Measurements from ENCODE around the gene OR2F1. TPM values are rescaled to one million over a fixed set of nuclear protein-coding genes. Genes with fewer than 3 reads are reported as not detected.

Gene OR2F1
- total and polyA plus RNA-seq, 10 of the 15 experiments (the other 5 are each of a cell fraction or from before 2014, with no cell fraction given): not detected

DNA sequence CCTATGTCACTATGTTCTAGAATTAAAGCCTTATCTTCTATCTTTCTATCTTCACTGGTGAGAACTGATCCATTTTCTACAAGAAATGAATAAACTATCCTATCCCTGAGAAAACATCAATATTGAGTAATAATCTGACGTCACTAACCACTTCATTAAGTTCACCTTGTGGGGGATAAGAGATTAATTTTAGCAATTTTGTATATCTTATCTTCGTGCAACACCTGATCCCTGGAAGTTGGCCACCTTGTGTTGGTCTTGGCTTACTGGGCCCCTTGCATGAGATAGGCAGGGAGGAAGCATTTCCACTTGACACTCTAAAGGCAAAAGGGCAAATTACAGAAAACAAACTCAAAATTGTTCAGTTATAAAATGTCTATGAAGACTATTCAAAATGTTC, 25.4 kb downstream of the OR2F1 start:
- ChIA-PET RAD21 (ENCODE audit: unreplicated experiment) (no interaction called here), CTCF (interaction anchor here (0.6 kb wide), 1 partner anchor 59 kb away, joined by 3 read pairs; no protein-coding TSS in a partner anchor), SMC1A (ENCODE audit: uncharacterized antibody, unreplicated experiment) (no interaction called here), POLR2A (no interaction called here)
- Histone ChIP-seq H3K9ac (ENCODE audit: control insufficient read depth, insufficient read depth, low read length) (no peak overlapping the region), H3K4me3 (no peak overlapping the region), H3K9me3 (replicated peaks; ENCODE audit: control insufficient read depth, insufficient read depth, low read length) (no peaks in the 10 kb centered on the region; the same call in 2 of the 3 replicates), H3K27ac (ENCODE audit: control insufficient read depth, insufficient read depth) (no peak overlapping the region), H2AFZ (ENCODE audit: control insufficient read depth, low read depth, low read length) (no peak overlapping the region), H3K27me3 (replicated peaks in 1 of 2; ENCODE audit: control insufficient read depth in 2 of 2, insufficient read depth in 2 of 2, low read length in 1 of 2) (no peaks in the 10 kb centered on the region), H3K4me1 (ENCODE audit: control insufficient read depth, insufficient read depth, low read length) (no peaks in the 10 kb centered on the region), H3K79me2 (ENCODE audit: control insufficient read depth, insufficient read depth, low read length) (no peaks in the 10 kb centered on the region), H4K20me1 (ENCODE audit: control insufficient read depth, insufficient read depth) (no peaks in the 10 kb centered on the region), H3K4me2 (ENCODE audit: control insufficient read depth, insufficient read depth) (no peak overlapping the region), H3K36me3 (ENCODE audit: control insufficient read depth in 2 of 2, insufficient read depth in 2 of 2, low read length in 1 of 2) (no peaks in the 10 kb centered on the region)
- FAIRE-seq (no peak), DNase-seq (ENCODE audit: low read depth, low spot score) (no peak), ATAC-seq (no peak)
- intact Hi-C loops (cut with micrococcal nuclease; ENCODE audit: unreplicated experiment): no loop called here
- no TSS peak for BruUV-seq (replicated peaks)
- in situ Hi-C loops (cut with MboI): no loop called here
- TF ChIP-seq GATAD2B (conservative IDR thresholded peaks at IDR 0.05; ENCODE audit: low read depth) (no peak), BHLHE40 (IDR thresholded peaks at IDR 0.05; ENCODE audit: borderline replicate concordance in 1 of 2, low read depth in 2 of 2, low read length in 1 of 2) (no peak), RAD21 (IDR thresholded peaks at IDR 0.05; ENCODE audit: insufficient read depth, low read depth, low read length) (no peak), ZZZ3 (IDR thresholded peaks at IDR 0.05; ENCODE audit: control insufficient read depth, insufficient read length, low read depth) (no peak), EZH2 (IDR thresholded peaks at IDR 0.05; ENCODE audit: borderline replicate concordance, control insufficient read depth, low read depth, low read length) (no peak), SIN3A (IDR thresholded peaks at IDR 0.05; ENCODE audit: low read depth, low read length) (no peak), IRF4 (IDR thresholded peaks at IDR 0.05; ENCODE audit: low read depth, low read length) (no peak), ZNF384 (IDR thresholded peaks at IDR 0.05; ENCODE audit: borderline replicate concordance, low read depth, low read length) (no peak)
- TF ChIP-seq, protein P1, sequence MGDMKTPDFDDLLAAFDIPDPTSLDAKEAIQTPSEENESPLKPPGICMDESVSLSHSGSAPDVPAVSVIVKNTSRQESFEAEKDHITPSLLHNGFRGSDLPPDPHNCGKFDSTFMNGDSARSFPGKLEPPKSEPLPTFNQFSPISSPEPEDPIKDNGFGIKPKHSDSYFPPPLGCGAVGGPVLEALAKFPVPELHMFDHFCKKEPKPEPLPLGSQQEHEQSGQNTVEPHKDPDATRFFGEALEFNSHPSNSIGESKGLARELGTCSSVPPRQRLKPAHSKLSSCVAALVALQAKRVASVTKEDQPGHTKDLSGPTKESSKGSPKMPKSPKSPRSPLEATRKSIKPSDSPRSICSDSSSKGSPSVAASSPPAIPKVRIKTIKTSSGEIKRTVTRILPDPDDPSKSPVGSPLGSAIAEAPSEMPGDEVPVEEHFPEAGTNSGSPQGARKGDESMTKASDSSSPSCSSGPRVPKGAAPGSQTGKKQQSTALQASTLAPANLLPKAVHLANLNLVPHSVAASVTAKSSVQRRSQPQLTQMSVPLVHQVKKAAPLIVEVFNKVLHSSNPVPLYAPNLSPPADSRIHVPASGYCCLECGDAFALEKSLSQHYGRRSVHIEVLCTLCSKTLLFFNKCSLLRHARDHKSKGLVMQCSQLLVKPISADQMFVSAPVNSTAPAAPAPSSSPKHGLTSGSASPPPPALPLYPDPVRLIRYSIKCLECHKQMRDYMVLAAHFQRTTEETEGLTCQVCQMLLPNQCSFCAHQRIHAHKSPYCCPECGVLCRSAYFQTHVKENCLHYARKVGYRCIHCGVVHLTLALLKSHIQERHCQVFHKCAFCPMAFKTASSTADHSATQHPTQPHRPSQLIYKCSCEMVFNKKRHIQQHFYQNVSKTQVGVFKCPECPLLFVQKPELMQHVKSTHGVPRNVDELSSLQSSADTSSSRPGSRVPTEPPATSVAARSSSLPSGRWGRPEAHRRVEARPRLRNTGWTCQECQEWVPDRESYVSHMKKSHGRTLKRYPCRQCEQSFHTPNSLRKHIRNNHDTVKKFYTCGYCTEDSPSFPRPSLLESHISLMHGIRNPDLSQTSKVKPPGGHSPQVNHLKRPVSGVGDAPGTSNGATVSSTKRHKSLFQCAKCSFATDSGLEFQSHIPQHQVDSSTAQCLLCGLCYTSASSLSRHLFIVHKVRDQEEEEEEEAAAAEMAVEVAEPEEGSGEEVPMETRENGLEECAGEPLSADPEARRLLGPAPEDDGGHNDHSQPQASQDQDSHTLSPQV (IDR thresholded peaks at IDR 0.05): no peak
- TF ChIP-seq, protein P2, sequence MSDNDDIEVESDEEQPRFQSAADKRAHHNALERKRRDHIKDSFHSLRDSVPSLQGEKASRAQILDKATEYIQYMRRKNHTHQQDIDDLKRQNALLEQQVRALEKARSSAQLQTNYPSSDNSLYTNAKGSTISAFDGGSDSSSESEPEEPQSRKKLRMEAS (IDR thresholded peaks at IDR 0.05; ENCODE audit: low read depth, low read length): no peak
- TF ChIP-seq, protein P3, sequence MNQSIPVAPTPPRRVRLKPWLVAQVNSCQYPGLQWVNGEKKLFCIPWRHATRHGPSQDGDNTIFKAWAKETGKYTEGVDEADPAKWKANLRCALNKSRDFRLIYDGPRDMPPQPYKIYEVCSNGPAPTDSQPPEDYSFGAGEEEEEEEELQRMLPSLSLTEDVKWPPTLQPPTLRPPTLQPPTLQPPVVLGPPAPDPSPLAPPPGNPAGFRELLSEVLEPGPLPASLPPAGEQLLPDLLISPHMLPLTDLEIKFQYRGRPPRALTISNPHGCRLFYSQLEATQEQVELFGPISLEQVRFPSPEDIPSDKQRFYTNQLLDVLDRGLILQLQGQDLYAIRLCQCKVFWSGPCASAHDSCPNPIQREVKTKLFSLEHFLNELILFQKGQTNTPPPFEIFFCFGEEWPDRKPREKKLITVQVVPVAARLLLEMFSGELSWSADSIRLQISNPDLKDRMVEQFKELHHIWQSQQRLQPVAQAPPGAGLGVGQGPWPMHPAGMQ (IDR thresholded peaks at IDR 0.05; ENCODE audit: borderline replicate concordance): no peak
- TF ChIP-seq, protein P4, sequence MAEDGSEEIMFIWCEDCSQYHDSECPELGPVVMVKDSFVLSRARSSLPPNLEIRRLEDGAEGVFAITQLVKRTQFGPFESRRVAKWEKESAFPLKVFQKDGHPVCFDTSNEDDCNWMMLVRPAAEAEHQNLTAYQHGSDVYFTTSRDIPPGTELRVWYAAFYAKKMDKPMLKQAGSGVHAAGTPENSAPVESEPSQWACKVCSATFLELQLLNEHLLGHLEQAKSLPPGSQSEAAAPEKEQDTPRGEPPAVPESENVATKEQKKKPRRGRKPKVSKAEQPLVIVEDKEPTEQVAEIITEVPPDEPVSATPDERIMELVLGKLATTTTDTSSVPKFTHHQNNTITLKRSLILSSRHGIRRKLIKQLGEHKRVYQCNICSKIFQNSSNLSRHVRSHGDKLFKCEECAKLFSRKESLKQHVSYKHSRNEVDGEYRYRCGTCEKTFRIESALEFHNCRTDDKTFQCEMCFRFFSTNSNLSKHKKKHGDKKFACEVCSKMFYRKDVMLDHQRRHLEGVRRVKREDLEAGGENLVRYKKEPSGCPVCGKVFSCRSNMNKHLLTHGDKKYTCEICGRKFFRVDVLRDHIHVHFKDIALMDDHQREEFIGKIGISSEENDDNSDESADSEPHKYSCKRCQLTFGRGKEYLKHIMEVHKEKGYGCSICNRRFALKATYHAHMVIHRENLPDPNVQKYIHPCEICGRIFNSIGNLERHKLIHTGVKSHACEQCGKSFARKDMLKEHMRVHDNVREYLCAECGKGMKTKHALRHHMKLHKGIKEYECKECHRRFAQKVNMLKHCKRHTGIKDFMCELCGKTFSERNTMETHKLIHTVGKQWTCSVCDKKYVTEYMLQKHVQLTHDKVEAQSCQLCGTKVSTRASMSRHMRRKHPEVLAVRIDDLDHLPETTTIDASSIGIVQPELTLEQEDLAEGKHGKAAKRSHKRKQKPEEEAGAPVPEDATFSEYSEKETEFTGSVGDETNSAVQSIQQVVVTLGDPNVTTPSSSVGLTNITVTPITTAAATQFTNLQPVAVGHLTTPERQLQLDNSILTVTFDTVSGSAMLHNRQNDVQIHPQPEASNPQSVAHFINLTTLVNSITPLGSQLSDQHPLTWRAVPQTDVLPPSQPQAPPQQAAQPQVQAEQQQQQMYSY (CRISPR knock-in tag; IDR thresholded peaks at IDR 0.05): no peak
- 7% methylated on average over 2 of the region's 2 CpGs for WGBS (ENCODE audit: insufficient coverage, insufficient replicate concordance, low lambda C conversion rate, missing lambda C conversion rate)
